ENCODE measurements around the gene STING1.

The STING1 gene

DNA sequence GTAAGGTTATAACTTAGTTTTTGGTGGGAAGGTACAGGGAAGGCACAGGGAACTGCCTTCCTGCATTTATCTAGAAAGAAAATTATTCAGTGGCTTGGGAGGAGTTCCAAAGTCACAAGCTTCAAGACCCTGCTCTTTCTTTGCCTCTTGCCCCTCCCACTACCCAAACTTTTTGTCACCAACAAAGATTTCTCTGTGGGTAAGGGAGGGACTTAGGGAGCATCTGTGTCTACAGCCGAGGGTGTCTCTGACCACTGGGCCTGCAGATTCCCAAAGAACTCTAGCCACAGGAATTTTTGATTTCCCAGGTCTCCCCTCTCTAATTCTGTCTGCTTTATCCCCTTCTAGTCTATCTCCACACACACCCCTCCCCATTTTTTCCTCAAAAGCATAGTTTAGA lies 22.1 kb downstream of the STING1 start:
- H3K9ac ChIP-seq (ENCODE audit: low read length) = no peak overlapping the region
- no peak overlapping the region for H3K4me3 ChIP-seq (ENCODE audit: low read depth in 1 of 2, low read length in 2 of 2)

DNA sequence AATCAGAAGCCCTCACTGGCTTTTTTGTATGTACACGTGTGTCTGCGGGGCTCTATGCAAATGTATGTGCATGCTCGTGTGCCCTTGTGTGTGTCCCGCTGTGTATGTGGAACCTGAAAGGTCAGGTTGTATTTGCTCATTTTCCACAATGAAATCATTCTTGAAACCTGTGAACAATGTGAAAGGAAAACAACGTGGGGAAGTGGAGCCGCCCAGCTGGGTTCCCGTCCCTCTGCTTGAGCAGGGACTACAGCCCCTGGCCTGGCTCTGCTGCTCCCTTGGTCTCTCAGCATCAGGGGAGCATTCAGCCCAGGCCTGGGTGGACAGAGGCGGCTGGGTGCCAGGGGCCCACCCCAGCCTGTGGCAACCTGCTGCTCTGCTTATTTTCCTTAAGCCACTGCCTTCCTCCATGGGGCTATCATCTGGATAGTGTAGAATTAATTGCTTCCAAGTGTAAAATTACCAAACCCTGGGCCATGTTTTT lies 23.1 kb downstream of the STING1 start:
- Histone ChIP-seq H3K36me3 (ENCODE audit: insufficient read depth, low read length) (no peaks in the 10 kb centered on the region), H3K4me1 (ENCODE audit: insufficient read depth, low read length) (no peaks in the 10 kb centered on the region), H3K9me3 (ENCODE audit: low read length) (no peaks in the 10 kb centered on the region), H3K27ac (ENCODE audit: low read depth, low read length) (no peak overlapping the region), H3K4me3 (ENCODE audit: low read depth in 1 of 2, low read length in 2 of 2) (no peak overlapping the region), H3K27me3 (ENCODE audit: control insufficient read depth in 1 of 2, insufficient read depth in 2 of 2, low read length in 2 of 2) (no peaks in the 10 kb centered on the region), H3K9ac (ENCODE audit: low read length) (no peak overlapping the region)

More for the DNA sequence above, 22.1 kb downstream of the STING1 start:
- no peak overlapping the region for H3K27ac ChIP-seq (ENCODE audit: low read depth, low read length)
- H3K27me3 ChIP-seq (ENCODE audit: control insufficient read depth in 1 of 2, insufficient read depth in 2 of 2, low read length in 2 of 2) = no peaks in the 10 kb centered on the region
- no peaks in the 10 kb centered on the region for H3K9me3 ChIP-seq (ENCODE audit: low read length)
- H3K36me3 ChIP-seq (ENCODE audit: insufficient read depth, low read length) = no peaks in the 10 kb centered on the region
- no peaks in the 10 kb centered on the region for H3K4me1 ChIP-seq (ENCODE audit: insufficient read depth, low read length)

DNA sequence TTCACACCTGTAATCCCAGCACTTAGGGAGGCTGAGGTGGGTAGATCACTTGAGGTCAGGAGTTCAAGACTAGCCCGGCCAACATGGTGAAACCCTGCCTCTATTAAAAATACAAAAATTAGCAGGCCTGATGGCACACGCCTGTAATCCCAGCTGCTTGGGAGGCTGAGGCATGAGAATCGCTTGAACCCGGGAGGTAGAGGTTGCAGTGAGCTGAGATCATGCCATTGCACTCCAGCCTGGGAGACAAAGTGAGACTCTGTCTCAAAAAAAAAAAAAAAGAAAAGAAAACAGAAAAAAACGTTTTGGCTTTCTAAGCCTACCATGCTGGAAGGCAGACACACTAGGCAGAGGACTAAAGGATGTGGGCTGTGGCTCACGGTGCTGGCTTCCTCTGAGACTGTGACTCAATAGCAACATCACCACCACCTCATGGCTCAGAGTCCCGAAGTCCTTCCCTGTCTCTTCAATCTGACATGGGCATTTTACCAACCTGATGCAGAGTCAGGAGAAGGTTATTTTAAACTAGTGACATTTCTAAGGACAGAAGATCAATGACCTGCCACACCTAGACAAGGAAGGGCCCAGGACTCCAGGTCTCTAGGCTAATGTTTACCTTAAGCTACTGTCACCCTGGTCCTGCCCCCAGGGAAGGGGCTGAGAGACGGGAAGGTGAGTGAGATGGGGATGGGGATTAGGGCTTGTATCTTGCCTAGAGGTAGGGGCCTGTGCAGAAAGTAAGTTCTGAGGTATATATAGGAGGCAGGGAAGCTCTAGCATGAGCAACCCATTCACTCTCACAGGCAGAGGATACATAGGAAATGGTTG lies 23.8 kb downstream of the STING1 start:
- H3K9ac ChIP-seq (ENCODE audit: low read length) = no peak overlapping the region
- no peaks in the 10 kb centered on the region for H3K27me3 ChIP-seq (ENCODE audit: control insufficient read depth in 1 of 2, insufficient read depth in 2 of 2, low read length in 2 of 2)
- H3K9me3 ChIP-seq (ENCODE audit: low read length) = no peaks in the 10 kb centered on the region
- H3K4me3 ChIP-seq (ENCODE audit: low read depth in 1 of 2, low read length in 2 of 2) = no peak overlapping the region
- H3K4me1 ChIP-seq (ENCODE audit: insufficient read depth, low read length) = no peaks in the 10 kb centered on the region
- no peak overlapping the region for H3K27ac ChIP-seq (ENCODE audit: low read depth, low read length)
- H3K36me3 ChIP-seq (ENCODE audit: insufficient read depth, low read length) = no peaks in the 10 kb centered on the region

DNA sequence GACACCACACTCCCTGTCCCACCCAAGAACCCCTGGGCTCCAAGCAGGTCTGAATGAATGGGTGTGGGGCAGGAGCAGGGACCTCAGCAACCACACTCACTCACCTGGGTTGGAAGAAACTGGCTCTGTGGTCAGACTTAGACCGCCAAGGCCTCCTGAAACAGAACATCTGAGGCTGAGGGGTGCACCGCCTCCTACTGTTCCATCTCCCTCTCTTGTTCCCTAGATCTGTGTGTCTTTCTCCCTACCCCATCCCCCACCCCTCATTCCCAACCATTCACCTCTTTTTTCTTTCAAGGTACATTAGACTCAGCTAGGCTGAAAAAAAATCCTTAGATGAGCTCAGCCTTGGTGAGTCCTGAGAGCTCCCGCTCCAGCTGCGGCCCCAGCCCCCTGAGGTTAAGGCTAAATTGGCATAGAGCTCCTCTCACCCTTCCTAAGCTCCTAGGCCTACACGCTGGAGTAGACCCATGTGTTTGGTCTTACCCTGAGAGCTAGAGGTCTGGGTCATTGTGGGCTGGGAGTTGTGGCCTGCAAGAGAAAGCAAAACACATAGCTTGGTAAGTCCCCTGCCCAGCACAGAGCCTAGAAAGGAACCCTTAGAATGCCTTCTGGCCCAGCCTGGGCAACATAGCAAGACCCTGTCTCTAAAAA lies 24.8 kb downstream of the STING1 start:
- H3K9me3 ChIP-seq (ENCODE audit: low read length) = no peaks in the 10 kb centered on the region
- H3K27me3 ChIP-seq (ENCODE audit: control insufficient read depth in 1 of 2, insufficient read depth in 2 of 2, low read length in 2 of 2) = no peaks in the 10 kb centered on the region
- H3K9ac ChIP-seq (ENCODE audit: low read length) = no peak overlapping the region
- H3K4me1 ChIP-seq (ENCODE audit: insufficient read depth, low read length) = no peaks in the 10 kb centered on the region
- no peak overlapping the region for H3K27ac ChIP-seq (ENCODE audit: low read depth, low read length)
- H3K36me3 ChIP-seq (ENCODE audit: insufficient read depth, low read length) = no peaks in the 10 kb centered on the region
- H3K4me3 ChIP-seq (ENCODE audit: low read depth in 1 of 2, low read length in 2 of 2) = no peak overlapping the region

- no peak overlapping the region for H3K27ac ChIP-seq (ENCODE audit: low read depth, low read length)
- no peak overlapping the region for H3K9ac ChIP-seq (ENCODE audit: low read length)
- no peaks in the 10 kb centered on the region for H3K9me3 ChIP-seq (ENCODE audit: low read length)
- no peak overlapping the region for H3K4me3 ChIP-seq (ENCODE audit: low read depth in 1 of 2, low read length in 2 of 2)
- no peaks in the 10 kb centered on the region for H3K27me3 ChIP-seq (ENCODE audit: control insufficient read depth in 1 of 2, insufficient read depth in 2 of 2, low read length in 2 of 2)
- H3K4me1 ChIP-seq (ENCODE audit: insufficient read depth, low read length) = no peaks in the 10 kb centered on the region
- H3K36me3 ChIP-seq (ENCODE audit: insufficient read depth, low read length) = no peaks in the 10 kb centered on the region
Observed at GRCh38 chr5:139457241-139457640, 25.3 kb downstream of the STING1 start.

- Histone ChIP-seq H3K9ac (ENCODE audit: low read length) (no peak overlapping the region), H3K36me3 (ENCODE audit: insufficient read depth, low read length) (no peaks in the 10 kb centered on the region), H3K27me3 (ENCODE audit: control insufficient read depth in 1 of 2, insufficient read depth in 2 of 2, low read length in 2 of 2) (no peaks in the 10 kb centered on the region), H3K27ac (ENCODE audit: low read depth, low read length) (no peak overlapping the region), H3K4me3 (ENCODE audit: low read depth in 1 of 2, low read length in 2 of 2) (no peak overlapping the region), H3K4me1 (ENCODE audit: insufficient read depth, low read length) (no peaks in the 10 kb centered on the region), H3K9me3 (ENCODE audit: low read length) (no peaks in the 10 kb centered on the region)
Observed at GRCh38 chr5:139456776-139457175, 25.8 kb downstream of the STING1 start.

GRCh38 chr5:139454568-139455290 lies 27.8 kb downstream of the STING1 start:
- H3K9ac ChIP-seq (ENCODE audit: low read length) = no peak overlapping the region
- H3K4me1 ChIP-seq (ENCODE audit: insufficient read depth, low read length) = no peaks in the 10 kb centered on the region
- H3K27me3 ChIP-seq (ENCODE audit: control insufficient read depth in 1 of 2, insufficient read depth in 2 of 2, low read length in 2 of 2) = no peaks in the 10 kb centered on the region
- no peak overlapping the region for H3K27ac ChIP-seq (ENCODE audit: low read depth, low read length)
- H3K36me3 ChIP-seq (ENCODE audit: insufficient read depth, low read length) = no peaks in the 10 kb centered on the region
- no peaks in the 10 kb centered on the region for H3K9me3 ChIP-seq (ENCODE audit: low read length)
- no peak overlapping the region for H3K4me3 ChIP-seq (ENCODE audit: low read depth in 1 of 2, low read length in 2 of 2)

GRCh38 chr5:139453683-139454567 lies 28.6 kb downstream of the STING1 start:
- Histone ChIP-seq H3K9ac (ENCODE audit: low read length) (no peak overlapping the region), H3K27ac (ENCODE audit: low read depth, low read length) (no peak overlapping the region), H3K27me3 (ENCODE audit: control insufficient read depth in 1 of 2, insufficient read depth in 2 of 2, low read length in 2 of 2) (no peaks in the 10 kb centered on the region), H3K9me3 (ENCODE audit: low read length) (no peaks in the 10 kb centered on the region), H3K4me1 (ENCODE audit: insufficient read depth, low read length) (no peaks in the 10 kb centered on the region), H3K4me3 (ENCODE audit: low read depth in 1 of 2, low read length in 2 of 2) (no peak overlapping the region), H3K36me3 (ENCODE audit: insufficient read depth, low read length) (no peaks in the 10 kb centered on the region)

- H3K36me3 ChIP-seq (ENCODE audit: insufficient read depth, low read length) = no peaks in the 10 kb centered on the region
- no peaks in the 10 kb centered on the region for H3K9me3 ChIP-seq (ENCODE audit: low read length)
- no peak overlapping the region for H3K9ac ChIP-seq (ENCODE audit: low read length)
- no peak overlapping the region for H3K4me3 ChIP-seq (ENCODE audit: low read depth in 1 of 2, low read length in 2 of 2)
- H3K27ac ChIP-seq (ENCODE audit: low read depth, low read length) = no peak overlapping the region
- H3K4me1 ChIP-seq (ENCODE audit: insufficient read depth, low read length) = no peaks in the 10 kb centered on the region
- H3K27me3 ChIP-seq (ENCODE audit: control insufficient read depth in 1 of 2, insufficient read depth in 2 of 2, low read length in 2 of 2) = no peaks in the 10 kb centered on the region
Observed at GRCh38 chr5:139451878-139452660, 30.5 kb downstream of the STING1 start.

DNA sequence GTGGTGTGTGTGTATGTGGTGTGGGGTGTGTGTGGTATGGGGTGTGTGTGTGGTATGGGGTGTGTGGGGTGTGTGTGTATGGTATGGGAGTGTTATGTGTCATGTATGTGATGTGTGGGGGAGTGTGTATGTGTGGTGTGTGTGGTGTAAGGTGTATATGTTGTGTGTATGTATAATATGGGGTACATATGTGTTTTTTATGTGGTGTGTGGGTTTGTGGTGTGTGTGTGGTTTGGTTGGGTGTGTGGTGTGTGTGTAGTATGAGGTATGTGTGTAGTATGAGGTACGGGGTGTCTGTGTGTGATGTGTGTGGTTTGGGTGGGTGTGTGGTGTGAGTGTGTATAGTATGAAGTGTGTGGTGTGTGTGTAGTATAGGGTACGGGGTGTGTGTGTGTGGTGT lies 31.4 kb downstream of the STING1 start:
- no peaks in the 10 kb centered on the region for H3K9me3 ChIP-seq (ENCODE audit: low read length)
- H3K27ac ChIP-seq (ENCODE audit: low read depth, low read length) = no peak overlapping the region
- H3K27me3 ChIP-seq (ENCODE audit: control insufficient read depth in 1 of 2, insufficient read depth in 2 of 2, low read length in 2 of 2) = no peaks in the 10 kb centered on the region
- no peaks in the 10 kb centered on the region for H3K4me1 ChIP-seq (ENCODE audit: insufficient read depth, low read length)
- no peak overlapping the region for H3K4me3 ChIP-seq (ENCODE audit: low read depth in 1 of 2, low read length in 2 of 2)
- H3K9ac ChIP-seq (ENCODE audit: low read length) = no peak overlapping the region
- no peaks in the 10 kb centered on the region for H3K36me3 ChIP-seq (ENCODE audit: insufficient read depth, low read length)
